ENCODE data around the gene MANEAL.

Gene MANEAL

DNA sequence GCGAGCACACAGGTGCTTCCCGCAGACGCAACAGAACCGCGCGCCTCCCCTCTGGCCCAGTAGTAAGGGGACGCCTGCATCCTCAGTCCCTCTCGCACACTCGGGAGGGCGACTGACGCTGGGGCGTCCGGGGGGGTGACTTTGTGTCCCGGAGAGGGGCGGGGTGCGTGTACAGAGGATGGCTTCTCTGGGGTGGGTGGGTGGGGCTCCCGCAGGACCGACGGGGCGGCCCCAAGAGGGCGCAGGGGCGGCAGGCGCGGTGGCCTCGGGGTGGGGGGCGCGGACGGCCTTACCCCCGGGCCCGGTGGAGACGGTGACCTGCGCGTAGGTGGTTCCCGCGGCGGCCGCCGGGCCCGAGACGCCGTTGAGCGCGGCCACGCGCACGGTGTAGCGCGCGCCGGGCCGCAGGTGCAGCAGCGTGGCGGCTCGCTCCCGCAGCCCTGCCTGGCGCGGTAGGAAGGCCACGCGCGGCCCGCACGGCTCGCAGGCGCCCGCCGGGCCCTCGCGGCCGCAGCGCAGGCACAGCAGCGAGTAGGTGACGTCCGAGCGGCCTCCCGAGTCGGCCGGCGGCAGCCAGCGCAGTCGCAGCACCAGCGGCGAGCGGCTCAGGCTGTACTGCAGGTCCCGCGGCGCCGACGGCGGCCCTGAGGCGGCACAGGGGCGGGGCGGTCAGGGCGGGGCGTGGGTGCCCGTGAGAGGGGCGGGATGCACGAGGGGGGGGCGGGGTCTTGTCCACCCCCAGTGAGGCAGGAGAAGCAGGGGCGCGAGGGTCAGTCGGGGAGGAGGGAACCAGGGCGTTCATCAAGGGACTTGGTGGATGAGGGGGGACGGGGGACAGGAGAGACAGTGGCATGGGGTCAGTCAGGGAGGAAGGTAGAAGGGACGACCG lies 40.8 kb upstream of the MANEAL start:
- H3K27ac ChIP-seq, result no peak overlapping the region
- H3K79me2 ChIP-seq (ENCODE audit: insufficient read depth, low read depth), result no peaks in the 10 kb centered on the region
- no peaks in the 10 kb centered on the region for H3K36me3 ChIP-seq (ENCODE audit: insufficient read depth)
- H3K4me3 ChIP-seq (IDR thresholded peaks at IDR 0.05; ENCODE audit: insufficient read depth, low read depth, low read length), result no peak overlapping the region
- no peaks in the 10 kb centered on the region; the same call in 1 of the 2 replicates for H3K27me3 ChIP-seq (ENCODE audit: insufficient read depth, low read depth)
- H3K4me1 ChIP-seq (ENCODE audit: low read depth, poor library complexity, severe bottlenecking), result no peaks in the 10 kb centered on the region
- TF ChIP-seq, protein P1, sequence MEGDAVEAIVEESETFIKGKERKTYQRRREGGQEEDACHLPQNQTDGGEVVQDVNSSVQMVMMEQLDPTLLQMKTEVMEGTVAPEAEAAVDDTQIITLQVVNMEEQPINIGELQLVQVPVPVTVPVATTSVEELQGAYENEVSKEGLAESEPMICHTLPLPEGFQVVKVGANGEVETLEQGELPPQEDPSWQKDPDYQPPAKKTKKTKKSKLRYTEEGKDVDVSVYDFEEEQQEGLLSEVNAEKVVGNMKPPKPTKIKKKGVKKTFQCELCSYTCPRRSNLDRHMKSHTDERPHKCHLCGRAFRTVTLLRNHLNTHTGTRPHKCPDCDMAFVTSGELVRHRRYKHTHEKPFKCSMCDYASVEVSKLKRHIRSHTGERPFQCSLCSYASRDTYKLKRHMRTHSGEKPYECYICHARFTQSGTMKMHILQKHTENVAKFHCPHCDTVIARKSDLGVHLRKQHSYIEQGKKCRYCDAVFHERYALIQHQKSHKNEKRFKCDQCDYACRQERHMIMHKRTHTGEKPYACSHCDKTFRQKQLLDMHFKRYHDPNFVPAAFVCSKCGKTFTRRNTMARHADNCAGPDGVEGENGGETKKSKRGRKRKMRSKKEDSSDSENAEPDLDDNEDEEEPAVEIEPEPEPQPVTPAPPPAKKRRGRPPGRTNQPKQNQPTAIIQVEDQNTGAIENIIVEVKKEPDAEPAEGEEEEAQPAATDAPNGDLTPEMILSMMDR (conservative IDR thresholded peaks at IDR 0.05; ENCODE audit: low read depth, low read length), result no peak
- no peak overlapping the region; the same call in 1 of the 2 replicates for H3K9ac ChIP-seq
- H3K4me2 ChIP-seq, result no peak overlapping the region
- H2AFZ ChIP-seq (ENCODE audit: low read depth), result no peak overlapping the region
- H4K20me1 ChIP-seq (ENCODE audit: insufficient read depth), result no peaks in the 10 kb centered on the region

DNA sequence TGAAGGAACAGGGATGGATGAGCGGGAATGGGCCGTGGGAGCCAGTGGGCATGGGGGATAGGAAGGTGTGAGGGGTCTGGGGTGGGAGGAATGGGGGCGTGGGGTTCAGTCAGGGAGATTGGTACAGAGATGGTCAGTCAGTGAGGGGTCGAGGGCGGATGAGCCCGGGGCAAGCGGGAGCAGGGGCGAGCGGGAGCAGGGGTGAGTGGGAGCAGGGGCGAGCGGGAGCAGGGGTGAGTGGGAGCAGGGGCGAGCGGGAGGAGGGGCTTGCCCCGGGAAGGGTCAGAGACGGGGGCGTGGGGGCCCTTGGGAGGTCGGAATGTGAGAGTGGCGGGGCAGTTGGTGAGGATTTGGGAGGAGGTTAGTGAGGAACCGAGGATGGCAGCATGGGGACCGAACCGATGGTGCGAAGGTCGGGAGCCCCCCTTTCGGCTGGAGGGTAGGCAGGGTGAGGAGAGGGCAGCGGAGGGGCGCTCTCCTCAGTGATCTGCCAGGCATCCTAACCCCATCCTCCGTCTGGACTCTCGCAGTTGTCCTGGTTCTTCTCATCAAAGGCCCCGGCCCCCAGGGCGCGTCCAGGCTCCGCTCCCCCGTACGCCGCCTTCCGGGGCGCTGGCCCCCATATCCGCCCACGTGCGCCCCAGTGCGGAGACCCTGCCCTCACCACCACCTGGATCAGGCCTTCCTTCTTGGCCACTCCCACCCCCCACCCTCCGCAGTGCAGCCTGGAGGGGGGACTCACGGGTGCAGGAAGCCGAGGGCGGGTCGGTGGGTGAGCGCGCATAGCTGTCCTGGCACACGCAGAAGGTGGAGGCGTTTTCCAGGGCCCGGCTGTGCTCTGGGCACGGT lies 40.0 kb upstream of the MANEAL start:
- no peak overlapping the region for H2AFZ ChIP-seq (ENCODE audit: low read depth)
- no peaks in the 10 kb centered on the region for H3K79me2 ChIP-seq (ENCODE audit: insufficient read depth, low read depth)
- H3K4me1 ChIP-seq (ENCODE audit: low read depth, poor library complexity, severe bottlenecking), result no peaks in the 10 kb centered on the region
- H3K4me2 ChIP-seq, result no peak overlapping the region
- H3K27me3 ChIP-seq (ENCODE audit: insufficient read depth, low read depth), result no peaks in the 10 kb centered on the region; the same call in 1 of the 2 replicates
- H3K27ac ChIP-seq, result no peak overlapping the region
- TF ChIP-seq, protein P1 (conservative IDR thresholded peaks at IDR 0.05; ENCODE audit: low read depth, low read length), result no peak
- H3K36me3 ChIP-seq (ENCODE audit: insufficient read depth), result no peaks in the 10 kb centered on the region
- H3K4me3 ChIP-seq (IDR thresholded peaks at IDR 0.05; ENCODE audit: insufficient read depth, low read depth, low read length), result no peak overlapping the region
- H3K9ac ChIP-seq, result no peak overlapping the region
- no peaks in the 10 kb centered on the region for H4K20me1 ChIP-seq (ENCODE audit: insufficient read depth)

DNA sequence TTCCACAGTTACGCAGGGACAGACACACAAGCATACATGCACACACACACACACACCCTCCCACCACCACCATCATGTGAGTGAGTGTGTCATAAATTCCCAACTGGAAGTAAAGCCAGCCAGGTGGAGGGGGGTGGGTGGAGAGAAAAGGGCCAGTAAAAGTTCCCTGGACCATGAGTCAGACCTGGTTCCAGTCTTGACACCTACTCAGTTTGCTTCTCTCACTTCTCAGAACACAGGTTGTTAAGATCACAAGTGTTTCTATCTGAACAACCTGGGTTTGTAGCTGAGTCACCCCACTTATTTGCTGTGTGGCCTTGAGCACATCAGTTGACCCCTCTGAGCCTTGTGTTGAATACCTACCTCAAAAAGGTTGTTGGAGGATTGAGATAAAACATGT lies 38.4 kb upstream of the MANEAL start:
- H3K79me2 ChIP-seq (ENCODE audit: insufficient read depth, low read depth), result no peaks in the 10 kb centered on the region
- no peaks in the 10 kb centered on the region; the same call in 1 of the 2 replicates for H3K27me3 ChIP-seq (ENCODE audit: insufficient read depth, low read depth)
- H3K9ac ChIP-seq, result no peak overlapping the region
- H3K4me3 ChIP-seq (IDR thresholded peaks at IDR 0.05; ENCODE audit: insufficient read depth, low read depth, low read length), result no peak overlapping the region
- no peak overlapping the region for H3K27ac ChIP-seq
- H4K20me1 ChIP-seq (ENCODE audit: insufficient read depth), result no peaks in the 10 kb centered on the region
- H3K36me3 ChIP-seq (ENCODE audit: insufficient read depth), result no peaks in the 10 kb centered on the region
- TF ChIP-seq, protein P1 (conservative IDR thresholded peaks at IDR 0.05; ENCODE audit: low read depth, low read length), result no peak
- H2AFZ ChIP-seq (ENCODE audit: low read depth), result no peak overlapping the region
- H3K4me1 ChIP-seq (ENCODE audit: low read depth, poor library complexity, severe bottlenecking), result no peaks in the 10 kb centered on the region
- no peak overlapping the region for H3K4me2 ChIP-seq

DNA sequence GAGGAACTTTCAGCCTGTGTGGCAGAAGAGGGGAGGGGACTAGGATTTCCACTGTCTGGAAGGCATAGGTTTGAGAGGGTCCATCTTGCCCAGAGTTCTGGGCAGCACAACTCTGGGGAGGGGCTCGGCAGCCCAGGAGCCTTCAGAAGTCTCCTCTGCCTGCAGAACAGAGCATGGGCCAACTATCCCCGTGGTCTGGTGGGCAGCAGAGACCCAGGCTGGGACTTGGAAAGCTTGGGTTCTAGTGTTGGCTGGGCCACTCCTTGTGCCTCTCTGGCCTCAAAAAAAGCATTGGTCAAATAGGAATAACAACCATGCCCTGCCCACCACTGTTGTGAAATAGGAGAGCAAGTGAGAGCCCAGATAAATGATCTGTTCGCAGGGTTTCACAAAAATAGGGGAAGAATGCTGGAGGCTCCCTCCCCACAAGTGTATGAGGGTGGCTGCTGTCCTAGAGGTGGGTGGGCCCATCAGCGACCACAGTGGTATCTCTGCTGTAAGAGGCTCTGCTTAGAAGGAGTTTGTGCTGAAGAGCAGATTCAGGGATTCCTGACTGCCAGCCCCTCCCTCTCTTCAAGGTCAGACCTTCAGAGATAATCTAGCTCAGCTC lies 37.6 kb upstream of the MANEAL start:
- H3K79me2 ChIP-seq (ENCODE audit: insufficient read depth, low read depth), result no peaks in the 10 kb centered on the region
- no peaks in the 10 kb centered on the region for H3K4me1 ChIP-seq (ENCODE audit: low read depth, poor library complexity, severe bottlenecking)
- H4K20me1 ChIP-seq (ENCODE audit: insufficient read depth), result no peaks in the 10 kb centered on the region
- H2AFZ ChIP-seq (ENCODE audit: low read depth), result no peak overlapping the region
- TF ChIP-seq, protein P1 (conservative IDR thresholded peaks at IDR 0.05; ENCODE audit: low read depth, low read length), result no peak
- no peak overlapping the region for H3K27ac ChIP-seq
- no peaks in the 10 kb centered on the region; the same call in 1 of the 2 replicates for H3K27me3 ChIP-seq (ENCODE audit: insufficient read depth, low read depth)
- no peaks in the 10 kb centered on the region for H3K36me3 ChIP-seq (ENCODE audit: insufficient read depth)
- H3K9ac ChIP-seq, result no peak overlapping the region
- H3K4me2 ChIP-seq, result no peak overlapping the region
- no peak overlapping the region for H3K4me3 ChIP-seq (IDR thresholded peaks at IDR 0.05; ENCODE audit: insufficient read depth, low read depth, low read length)

Data from KMS-11 (cell line).